ENCODE data around the gene TRIM33. TPM values are rescaled to one million over a fixed set of nuclear protein-coding genes. Genes with fewer than 3 reads are reported as not detected.
"Not testable (repeated sequence)": the region's sequence is repeated elsewhere in the genome, so short reads cannot be mapped to it uniquely, and the experiment has no call there.

TRIM33 gene
- total RNA-seq, 4 donors from 2014 or later, result 26.7 to 49.0 (median 34.5) TPM

GRCh38 chr1:114446198-114446597 lies 64.8 kb downstream of the TRIM33 start:
- TF ChIP-seq EP300 (IDR thresholded peaks at IDR 0.05) (no peak), POLR2AphosphoS5 (IDR thresholded peaks at IDR 0.05) (no peak), CTCF (IDR thresholded peaks at IDR 0.05) (no peak), POLR2A (IDR thresholded peaks at IDR 0.05) (no peak)
- no peaks in the 10 kb centered on the region for H3K27me3 ChIP-seq
- H3K9me3 ChIP-seq, result no peaks in the 10 kb centered on the region
- H3K4me3 ChIP-seq, result no peak overlapping the region
- no peak overlapping the region for H3K27ac ChIP-seq
- peaks cover 0 to 6% (median 0%) of the 10 kb centered on the region in 3 donors for H3K4me1 ChIP-seq
- peaks cover 0 to 53% of the 10 kb centered on the region in 2 donors for H3K36me3 ChIP-seq
- 85 to 100% methylated on average over 1 of the region's 1 CpG for WGBS, 2 donors (ENCODE audit: low coverage in 1 of 2)
- no peak for ATAC-seq

DNA sequence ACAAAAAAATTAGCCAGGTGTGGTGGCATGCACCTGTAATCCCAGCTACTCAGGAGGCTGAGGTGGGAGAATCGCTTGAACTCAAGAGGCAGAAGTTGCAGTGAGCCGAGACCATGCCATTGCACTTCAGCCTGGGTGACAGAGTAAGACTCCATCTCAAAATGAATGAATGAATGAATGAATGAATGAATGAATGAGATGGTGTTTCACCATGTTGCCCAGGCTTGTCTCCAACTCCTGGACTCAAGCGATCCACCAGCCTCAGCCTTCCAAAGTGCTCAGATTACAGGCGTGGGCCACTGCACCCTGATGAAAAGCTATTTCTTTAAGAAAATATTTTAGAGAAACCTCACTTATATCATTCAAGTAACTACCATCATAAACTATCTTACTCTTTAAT lies 67.8 kb downstream of the TRIM33 start:
- not testable (repeated sequence) for H3K4me3 ChIP-seq, H3K27me3 ChIP-seq, H3K4me1 ChIP-seq, H3K27ac ChIP-seq, H3K9me3 ChIP-seq, ATAC-seq
- H3K36me3 ChIP-seq, result peaks cover 3 to 48% of the 10 kb centered on the region in 2 donors
- 97 to 100% methylated on average over 4 of the region's 4 CpGs for WGBS, 2 donors (ENCODE audit: low coverage in 1 of 2)

- H3K36me3 ChIP-seq, result peaks cover 3 to 40% of the 10 kb centered on the region in 2 donors
- no peaks in the 10 kb centered on the region for H3K4me1 ChIP-seq
- no peak for ATAC-seq
- H3K4me3 ChIP-seq, result no peak overlapping the region
- no peak for TF ChIP-seq CTCF (IDR thresholded peaks at IDR 0.05)
- no peak for TF ChIP-seq POLR2AphosphoS5 (IDR thresholded peaks at IDR 0.05)
- no peak for TF ChIP-seq EP300 (IDR thresholded peaks at IDR 0.05)
- no peak for TF ChIP-seq POLR2A (IDR thresholded peaks at IDR 0.05)
- no peaks in the 10 kb centered on the region for H3K9me3 ChIP-seq
- 87 to 89% methylated on average over 3 of the region's 3 CpGs for WGBS, 2 donors (ENCODE audit: low coverage in 1 of 2)
- H3K27me3 ChIP-seq, result no peaks in the 10 kb centered on the region
- H3K27ac ChIP-seq, result no peak overlapping the region
These were observed 69.7 kb downstream of the TRIM33 start for GRCh38 chr1:114441332-114441731.

GRCh38 chr1:114439369-114439768 lies 71.6 kb downstream of the TRIM33 start:
- WGBS, 2 donors (ENCODE audit: low coverage in 1 of 2), result 96 to 100% methylated on average over 2 to 4 of the region's 4 CpGs
- peaks cover 3 to 27% of the 10 kb centered on the region in 2 donors for H3K36me3 ChIP-seq
- H3K9me3 ChIP-seq, result no peaks in the 10 kb centered on the region
- H3K4me1 ChIP-seq, result no peaks in the 10 kb centered on the region
- no peak overlapping the region for H3K4me3 ChIP-seq
- no peak for ATAC-seq
- no peak overlapping the region for H3K27ac ChIP-seq
- TF ChIP-seq POLR2AphosphoS5 (IDR thresholded peaks at IDR 0.05), result no peak
- TF ChIP-seq CTCF (IDR thresholded peaks at IDR 0.05), result no peak
- no peaks in the 10 kb centered on the region for H3K27me3 ChIP-seq

DNA sequence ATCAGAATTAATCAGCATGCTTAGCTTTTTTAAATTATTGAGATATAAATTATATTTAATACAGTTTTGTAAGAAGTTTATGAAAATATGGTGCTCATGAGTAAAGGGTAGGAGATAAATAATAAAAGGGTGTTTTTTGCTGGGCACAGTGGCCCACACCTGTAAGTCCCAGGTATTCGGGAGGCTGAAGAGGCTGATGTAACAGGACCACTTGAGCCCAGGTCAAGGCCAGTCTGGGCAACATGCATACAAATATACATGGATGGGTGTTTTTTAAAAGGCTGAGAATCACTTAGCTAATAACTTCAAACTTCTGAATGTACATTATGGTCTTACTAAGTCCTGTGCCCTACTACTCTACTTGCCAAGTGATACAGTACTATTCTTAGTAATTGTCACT lies 73.2 kb downstream of the TRIM33 start:
- TF ChIP-seq POLR2AphosphoS5 (IDR thresholded peaks at IDR 0.05) (no peak), POLR2A (IDR thresholded peaks at IDR 0.05) (no peak), EP300 (IDR thresholded peaks at IDR 0.05) (no peak), CTCF (IDR thresholded peaks at IDR 0.05) (no peak)
- Histone ChIP-seq H3K27me3 (no peaks in the 10 kb centered on the region), H3K4me1 (no peaks in the 10 kb centered on the region), H3K27ac (no peak overlapping the region), H3K4me3 (no peak overlapping the region), H3K9me3 (no peaks in the 10 kb centered on the region), H3K36me3 (peaks cover 3 to 21% of the 10 kb centered on the region in 2 donors)
- ATAC-seq, result no peak
- WGBS, 2 donors (ENCODE audit: low coverage in 1 of 2), result 88 to 100% methylated on average over 1 of the region's 1 CpG

Measured in gastroesophageal sphincter (tissue), 4 donors.